Measurements from ENCODE around the gene DOK5.

The DOK5 gene

DNA sequence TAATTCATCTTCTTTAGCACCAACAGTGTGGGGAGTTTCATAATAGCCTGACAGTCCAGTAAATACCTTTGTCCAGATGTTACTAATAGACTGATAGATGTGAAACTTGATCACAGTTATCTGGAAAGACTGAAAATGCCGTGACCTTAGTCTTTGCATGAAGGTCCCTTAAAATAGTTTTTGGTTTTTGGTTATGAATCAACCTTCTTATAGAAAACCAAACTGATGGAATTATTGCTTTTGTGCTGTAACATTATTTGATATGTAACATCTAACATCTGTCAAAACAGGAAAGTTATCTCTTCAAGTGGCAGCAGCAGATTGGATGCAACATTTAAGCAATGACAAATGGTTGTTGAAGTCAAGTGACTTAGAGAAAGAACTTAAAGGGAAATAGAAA lies 190.4 kb downstream of the DOK5 start:
- TF ChIP-seq TEAD4 (IDR thresholded peaks at IDR 0.05) (no peak), NFIC (IDR thresholded peaks at IDR 0.05) (no peak), TCF12 (IDR thresholded peaks at IDR 0.05; ENCODE audit: low read depth) (no peak), EGR1 (IDR thresholded peaks at IDR 0.05) (no peak), REST (IDR thresholded peaks at IDR 0.05; ENCODE audit: low read depth) (no peak), YY1 (IDR thresholded peaks at IDR 0.05; ENCODE audit: low read depth) (no peak)
- TF ChIP-seq, protein P1, sequence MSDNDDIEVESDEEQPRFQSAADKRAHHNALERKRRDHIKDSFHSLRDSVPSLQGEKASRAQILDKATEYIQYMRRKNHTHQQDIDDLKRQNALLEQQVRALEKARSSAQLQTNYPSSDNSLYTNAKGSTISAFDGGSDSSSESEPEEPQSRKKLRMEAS (IDR thresholded peaks at IDR 0.05), result no peak
- TF ChIP-seq, protein P2, sequence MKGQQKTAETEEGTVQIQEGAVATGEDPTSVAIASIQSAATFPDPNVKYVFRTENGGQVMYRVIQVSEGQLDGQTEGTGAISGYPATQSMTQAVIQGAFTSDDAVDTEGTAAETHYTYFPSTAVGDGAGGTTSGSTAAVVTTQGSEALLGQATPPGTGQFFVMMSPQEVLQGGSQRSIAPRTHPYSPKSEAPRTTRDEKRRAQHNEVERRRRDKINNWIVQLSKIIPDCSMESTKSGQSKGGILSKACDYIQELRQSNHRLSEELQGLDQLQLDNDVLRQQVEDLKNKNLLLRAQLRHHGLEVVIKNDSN (IDR thresholded peaks at IDR 0.05), result no peak

- TF ChIP-seq RAD21 (IDR thresholded peaks at IDR 0.05; ENCODE audit: low read depth) (peak; percentile 24; the same call in 1 of the 2 replicates), ZBTB7A (IDR thresholded peaks at IDR 0.05; ENCODE audit: low read depth) (no peak)
These were observed 193.1 kb downstream of the DOK5 start for GRCh38 chr20:54668271-54669039.

DNA sequence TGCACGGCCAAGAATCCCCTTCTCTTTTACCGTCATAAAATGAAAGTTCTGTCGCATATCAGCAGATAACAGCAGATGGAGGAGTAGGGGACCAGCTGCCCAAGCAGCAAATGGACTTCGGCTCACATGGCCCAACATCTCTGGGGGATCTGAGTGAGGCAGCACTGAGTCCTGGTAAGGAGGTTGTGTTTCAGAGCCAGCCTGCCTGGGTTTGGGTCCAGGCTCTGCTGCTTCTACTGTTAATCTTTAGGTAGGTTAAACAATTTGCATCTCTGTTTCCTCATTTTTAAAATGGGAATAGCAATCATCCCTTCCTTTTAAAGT lies 193.6 kb downstream of the DOK5 start:
- no peak for TF ChIP-seq EP300 (IDR thresholded peaks at IDR 0.05; ENCODE audit: borderline replicate concordance)
- TF ChIP-seq CREB1 (IDR thresholded peaks at IDR 0.05; ENCODE audit: low read depth), result no peak
- no peak for TF ChIP-seq TEAD4 (IDR thresholded peaks at IDR 0.05)
- no peak for TF ChIP-seq NFIC (IDR thresholded peaks at IDR 0.05)
- TF ChIP-seq, protein P1 (IDR thresholded peaks at IDR 0.05), result no peak
- no peak for TF ChIP-seq FOXM1 (IDR thresholded peaks at IDR 0.05; ENCODE audit: borderline replicate concordance, low read depth)
- TF ChIP-seq, protein P2 (IDR thresholded peaks at IDR 0.05), result no peak
- TF ChIP-seq TCF12 (IDR thresholded peaks at IDR 0.05; ENCODE audit: low read depth), result no peak
- no peak for TF ChIP-seq EGR1 (IDR thresholded peaks at IDR 0.05)
- TF ChIP-seq TAF1 (IDR thresholded peaks at IDR 0.05; ENCODE audit: low read depth), result no peak
- TF ChIP-seq CEBPB (IDR thresholded peaks at IDR 0.05), result no peak
- no peak for TF ChIP-seq REST (IDR thresholded peaks at IDR 0.05; ENCODE audit: low read depth)
- TF ChIP-seq ZBTB7A (IDR thresholded peaks at IDR 0.05; ENCODE audit: low read depth), result no peak
- no peak for TF ChIP-seq YY1 (IDR thresholded peaks at IDR 0.05; ENCODE audit: low read depth)
- no peak for TF ChIP-seq RAD21 (IDR thresholded peaks at IDR 0.05; ENCODE audit: low read depth)

- TF ChIP-seq REST (IDR thresholded peaks at IDR 0.05; ENCODE audit: low read depth) (no peak), TAF1 (IDR thresholded peaks at IDR 0.05; ENCODE audit: low read depth) (no peak), EP300 (IDR thresholded peaks at IDR 0.05; ENCODE audit: borderline replicate concordance) (no peak), TCF12 (IDR thresholded peaks at IDR 0.05; ENCODE audit: low read depth) (no peak), RAD21 (IDR thresholded peaks at IDR 0.05; ENCODE audit: low read depth) (no peak), EGR1 (IDR thresholded peaks at IDR 0.05) (no peak), CEBPB (IDR thresholded peaks at IDR 0.05) (no peak), NFIC (IDR thresholded peaks at IDR 0.05) (no peak), ZBTB7A (IDR thresholded peaks at IDR 0.05; ENCODE audit: low read depth) (no peak), TEAD4 (IDR thresholded peaks at IDR 0.05) (no peak), YY1 (IDR thresholded peaks at IDR 0.05; ENCODE audit: low read depth) (no peak), FOXM1 (IDR thresholded peaks at IDR 0.05; ENCODE audit: borderline replicate concordance, low read depth) (no peak), CREB1 (IDR thresholded peaks at IDR 0.05; ENCODE audit: low read depth) (no peak)
- TF ChIP-seq, protein P1 (IDR thresholded peaks at IDR 0.05), result no peak
- TF ChIP-seq, protein P2 (IDR thresholded peaks at IDR 0.05), result no peak
These were observed 202.9 kb downstream of the DOK5 start for GRCh38 chr20:54678253-54678652.
